Activated T-cell treated with anti-CD3 and anti-CD28 coated beads for 48 hours (primary cell): Measurements from ENCODE around the gene CALU.

Source experiments
- DNase-seq: peaks from one replicate; pipeline ENCODE4 v3.0.0-alpha.2; 2020; ENCODE audit warnings: low read depth

CALU gene

GRCh38 chr7:128752251-128752650 lies 13.1 kb downstream of the CALU start:
- no peak for DNase-seq

- DNase-seq, result no peak
Observed at GRCh38 chr7:128755075-128755818, 16.1 kb downstream of the CALU start.

GRCh38 chr7:128755819-128756476 lies 16.8 kb downstream of the CALU start:
- no peak for DNase-seq

GRCh38 chr7:128757203-128757602 lies 18.0 kb downstream of the CALU start:
- no peak for DNase-seq

GRCh38 chr7:128758553-128758952 lies 19.4 kb downstream of the CALU start:
- DNase-seq, result no peak

GRCh38 chr7:128759242-128759641 lies 20.1 kb downstream of the CALU start:
- DNase-seq, result no peak

GRCh38 chr7:128763541-128763940 lies 24.4 kb downstream of the CALU start:
- no peak for DNase-seq

- no peak for DNase-seq
Observed at GRCh38 chr7:128767475-128768110, 28.4 kb downstream of the CALU start.

GRCh38 chr7:128770233-128770632 lies 31.1 kb downstream of the CALU start:
- DNase-seq, result no peak

GRCh38 chr7:128773604-128774003 lies 34.4 kb downstream of the CALU start:
- DNase-seq, result no peak

- no peak for DNase-seq
Observed at GRCh38 chr7:128774029-128774689, 35.0 kb downstream of the CALU start.

- no peak for DNase-seq
Observed at GRCh38 chr7:128774921-128775320, 35.8 kb downstream of the CALU start.

- no peak for DNase-seq
Observed at GRCh38 chr7:128775744-128776474, 36.8 kb downstream of the CALU start, which contains the start of gene OPN1SW. Gene OPN1SW, minus strand, starts transcription at chr7:128775794. Its CDS starts 13 bp downstream, at chr7:128775781.

- no peak for DNase-seq
Observed at GRCh38 chr7:128777156-128778123, 38.3 kb downstream of the CALU start.

- DNase-seq, result no peak
Observed at GRCh38 chr7:128778946-128779345, 39.8 kb downstream of the CALU start.

- DNase-seq, result no peak
Observed at GRCh38 chr7:128781126-128781525, 42.0 kb downstream of the CALU start.

GRCh38 chr7:128781851-128782250 lies 42.7 kb downstream of the CALU start:
- no peak for DNase-seq

GRCh38 chr7:128783143-128783861 lies 44.1 kb downstream of the CALU start:
- peak; percentile 10 for DNase-seq

GRCh38 chr7:128785738-128786137 lies 46.6 kb downstream of the CALU start:
- DNase-seq, result no peak
